C4-2B (cell line): ENCODE results near the gene GRK5.

Experiments used
- ZFX ChIP-seq: fragments of 450-650 bp; IDR thresholded peaks from 2 replicates; pipeline ENCODE4 v1.6.1; 2017
- TF ChIP-seq, protein P1 (sequence below): fragments of 450-650 bp; conservative IDR thresholded peaks from 2 replicates; pipeline ENCODE4 v1.5.1; 2017; ENCODE audit warnings: mild to moderate bottlenecking

DNA sequence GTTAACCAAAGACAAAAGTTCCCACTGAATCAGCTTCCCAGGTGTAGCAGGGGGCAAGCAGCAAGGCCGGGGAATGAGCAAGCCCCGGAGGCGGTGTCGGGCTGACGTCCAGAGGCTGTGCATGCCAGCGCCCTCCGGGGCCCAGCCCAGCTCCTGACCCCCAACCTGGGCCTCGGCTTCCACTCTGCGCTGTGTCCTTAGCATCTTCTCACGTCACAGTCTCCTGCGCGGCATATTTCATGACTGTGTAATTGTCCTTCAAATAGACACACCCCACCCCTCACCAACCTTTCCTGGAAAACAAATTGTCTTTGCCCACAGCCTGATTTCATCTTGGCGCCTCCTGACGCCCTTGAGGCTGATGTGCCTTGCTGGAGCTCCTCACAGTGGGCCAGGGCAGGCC is 201.6 kb downstream of the GRK5 start:
- TF ChIP-seq, protein P1, sequence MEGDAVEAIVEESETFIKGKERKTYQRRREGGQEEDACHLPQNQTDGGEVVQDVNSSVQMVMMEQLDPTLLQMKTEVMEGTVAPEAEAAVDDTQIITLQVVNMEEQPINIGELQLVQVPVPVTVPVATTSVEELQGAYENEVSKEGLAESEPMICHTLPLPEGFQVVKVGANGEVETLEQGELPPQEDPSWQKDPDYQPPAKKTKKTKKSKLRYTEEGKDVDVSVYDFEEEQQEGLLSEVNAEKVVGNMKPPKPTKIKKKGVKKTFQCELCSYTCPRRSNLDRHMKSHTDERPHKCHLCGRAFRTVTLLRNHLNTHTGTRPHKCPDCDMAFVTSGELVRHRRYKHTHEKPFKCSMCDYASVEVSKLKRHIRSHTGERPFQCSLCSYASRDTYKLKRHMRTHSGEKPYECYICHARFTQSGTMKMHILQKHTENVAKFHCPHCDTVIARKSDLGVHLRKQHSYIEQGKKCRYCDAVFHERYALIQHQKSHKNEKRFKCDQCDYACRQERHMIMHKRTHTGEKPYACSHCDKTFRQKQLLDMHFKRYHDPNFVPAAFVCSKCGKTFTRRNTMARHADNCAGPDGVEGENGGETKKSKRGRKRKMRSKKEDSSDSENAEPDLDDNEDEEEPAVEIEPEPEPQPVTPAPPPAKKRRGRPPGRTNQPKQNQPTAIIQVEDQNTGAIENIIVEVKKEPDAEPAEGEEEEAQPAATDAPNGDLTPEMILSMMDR = no peak
- no peak for TF ChIP-seq ZFX
